GM18858 (cell line): ENCODE data around the gene ADAMTS12.

Experiments
- ATAC-seq: cut with Tn5 transposase; IDR thresholded peaks from one replicate; pipeline ENCODE4 v1.9.1; 2021; ENCODE audit not compliant: unreplicated experiment

The ADAMTS12 gene

DNA sequence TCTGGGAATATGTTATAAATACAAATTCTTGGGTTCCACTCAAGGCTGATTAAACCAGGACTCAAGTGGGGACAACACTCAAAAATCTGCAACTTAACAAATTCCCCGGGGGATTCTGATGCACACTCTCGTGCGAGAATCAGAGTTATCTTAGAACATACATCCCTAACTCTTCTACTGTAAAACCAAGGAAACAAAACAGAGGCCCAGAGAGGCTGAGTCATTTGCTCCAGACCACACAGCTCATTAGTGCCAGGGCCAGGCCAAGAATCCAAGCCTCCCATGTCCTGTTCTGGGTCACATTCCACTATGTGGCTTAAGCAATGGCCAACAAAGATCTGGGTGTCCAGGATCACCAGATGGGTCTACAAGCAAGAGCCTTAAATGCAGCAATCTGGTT, 166.0 kb downstream of the ADAMTS12 start:
- no peak for ATAC-seq

- no peak for ATAC-seq
Observed at GRCh38 chr5:33721491-33722200, 170.1 kb downstream of the ADAMTS12 start.

DNA sequence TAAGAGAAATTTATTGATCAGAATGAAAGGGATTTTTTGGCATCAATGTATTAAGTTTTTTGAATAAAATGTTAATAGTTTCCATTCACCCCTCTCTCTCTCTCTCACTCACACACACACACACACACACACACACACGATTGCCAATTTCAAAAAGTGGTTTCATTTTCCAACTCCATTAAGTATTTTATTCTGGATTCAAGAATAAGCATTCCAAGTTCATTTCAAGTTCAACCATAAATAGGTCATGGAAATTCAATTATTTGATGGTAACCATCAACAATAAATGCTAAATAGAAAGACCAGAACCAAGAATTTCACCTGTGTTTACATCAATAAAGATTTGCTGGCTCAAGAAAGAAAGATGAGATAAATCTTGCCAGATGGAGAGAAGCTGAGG, 171.6 kb downstream of the ADAMTS12 start:
- ATAC-seq, result no peak

GRCh38 chr5:33719769-33720168, 172.0 kb downstream of the ADAMTS12 start:
- ATAC-seq, result no peak

DNA sequence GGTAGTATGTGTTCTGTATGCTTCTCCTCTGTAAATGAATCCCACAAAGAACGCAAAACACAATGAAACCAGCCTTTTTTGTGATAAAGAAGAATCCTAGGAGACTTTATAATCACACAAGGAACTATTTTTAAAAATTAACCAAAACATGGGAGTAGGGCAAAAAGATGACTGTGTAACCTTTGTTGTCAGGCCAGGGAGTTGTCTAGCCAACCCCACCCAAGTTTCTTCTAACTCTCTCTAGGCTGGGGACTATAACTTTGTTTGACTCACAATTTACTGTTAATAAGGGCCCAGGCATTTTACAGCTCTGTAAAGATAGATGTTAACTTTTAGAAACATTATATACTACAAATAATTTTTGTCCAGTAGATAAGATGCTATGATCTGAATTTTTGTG, 176.1 kb downstream of the ADAMTS12 start:
- ATAC-seq, result no peak

DNA sequence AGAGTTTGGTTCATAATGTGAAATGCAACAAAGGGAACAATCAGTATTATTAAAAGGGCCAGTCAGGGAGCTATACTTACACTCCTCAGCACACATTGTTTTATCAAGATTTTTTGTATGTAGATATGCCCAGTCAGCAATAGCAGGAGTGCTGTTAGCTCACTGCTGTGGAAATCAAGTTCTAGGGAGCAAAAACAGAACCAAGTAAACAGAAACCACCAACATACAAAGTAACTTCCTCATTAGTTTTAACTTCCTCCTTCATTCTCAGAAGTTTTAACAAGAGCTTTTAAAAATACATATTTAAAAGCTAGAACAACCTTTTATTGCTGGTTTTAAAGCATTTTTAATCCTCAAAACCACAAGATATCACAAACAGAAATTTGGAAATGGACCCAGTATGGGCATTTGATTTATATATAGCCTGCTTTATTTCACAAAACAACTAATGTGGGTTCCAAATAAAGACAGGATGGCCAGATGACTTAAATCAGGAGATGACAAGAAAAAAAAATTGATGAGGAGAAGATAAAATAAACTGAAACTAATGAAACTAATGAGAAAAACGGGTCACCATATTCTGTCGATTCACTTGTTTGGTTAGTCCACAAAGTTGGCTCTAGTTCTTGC, 178.5 kb downstream of the ADAMTS12 start:
- ATAC-seq, result no peak

- no peak for ATAC-seq
Observed at GRCh38 chr5:33712664-33713063, 179.1 kb downstream of the ADAMTS12 start.

- no peak for ATAC-seq
Observed at GRCh38 chr5:33711094-33711679, 180.6 kb downstream of the ADAMTS12 start.

DNA sequence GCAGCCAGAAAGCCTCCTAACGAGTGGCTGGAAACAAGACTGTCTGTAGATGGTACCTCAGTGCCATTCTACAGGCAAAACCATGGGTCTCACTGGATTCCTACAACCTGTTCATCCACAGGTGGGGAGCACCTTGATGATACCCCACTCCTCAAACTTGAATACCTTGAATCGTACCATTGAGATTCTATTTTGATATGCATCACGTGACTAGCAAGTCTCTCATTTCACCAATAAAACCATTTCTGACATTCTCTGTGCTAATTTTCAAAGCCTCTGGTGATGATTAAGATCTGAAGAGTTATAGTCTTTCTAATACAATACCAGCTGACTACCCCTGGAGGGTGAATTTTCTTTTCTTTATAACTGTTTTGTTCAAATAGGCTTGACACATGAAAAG, 188.9 kb downstream of the ADAMTS12 start:
- no peak for ATAC-seq

GRCh38 chr5:33701951-33702350, 189.8 kb downstream of the ADAMTS12 start:
- no peak for ATAC-seq

DNA sequence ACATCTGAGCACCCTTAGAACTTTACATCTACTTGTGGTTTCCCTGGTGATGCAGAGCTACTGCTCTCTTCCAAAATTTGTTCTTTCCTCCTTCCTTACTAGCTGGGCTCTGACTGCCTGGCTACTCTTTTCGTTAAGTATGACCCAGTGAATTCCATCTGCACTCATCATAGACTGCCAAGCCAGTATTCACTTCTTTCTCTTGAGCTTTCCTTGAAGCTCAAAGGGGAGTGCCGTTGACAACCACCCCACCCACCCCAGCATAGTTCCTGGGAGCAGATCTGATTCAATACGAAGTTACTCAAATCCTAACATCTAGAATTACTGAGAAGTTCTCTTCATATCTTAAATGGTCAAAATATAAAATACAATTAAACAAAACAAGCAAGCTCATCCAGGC, 190.5 kb downstream of the ADAMTS12 start:
- no peak for ATAC-seq

- no peak for ATAC-seq
Observed at GRCh38 chr5:33696411-33696810, 195.4 kb downstream of the ADAMTS12 start.

- ATAC-seq, result no peak
Observed at GRCh38 chr5:33692980-33693379, 198.8 kb downstream of the ADAMTS12 start.

DNA sequence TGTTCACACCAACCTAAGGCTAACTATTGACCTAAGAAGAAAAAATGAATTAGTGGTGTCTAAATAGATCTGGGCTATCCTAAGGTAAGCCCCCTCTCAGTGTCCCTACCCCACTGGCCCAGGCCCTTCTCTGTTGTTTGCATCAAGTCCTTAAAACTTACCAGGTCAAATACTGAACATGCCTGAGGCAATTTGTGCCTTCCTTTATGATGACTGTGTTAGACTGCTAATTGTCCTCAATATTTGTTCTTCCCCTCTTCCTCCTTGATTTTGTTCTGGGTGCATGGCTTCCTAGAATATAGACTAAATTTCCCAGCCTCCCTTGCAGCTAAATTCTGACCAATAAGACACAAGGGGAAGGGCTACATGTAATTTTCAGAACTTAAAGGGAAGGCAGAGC, 199.9 kb downstream of the ADAMTS12 start:
- no peak for ATAC-seq

DNA sequence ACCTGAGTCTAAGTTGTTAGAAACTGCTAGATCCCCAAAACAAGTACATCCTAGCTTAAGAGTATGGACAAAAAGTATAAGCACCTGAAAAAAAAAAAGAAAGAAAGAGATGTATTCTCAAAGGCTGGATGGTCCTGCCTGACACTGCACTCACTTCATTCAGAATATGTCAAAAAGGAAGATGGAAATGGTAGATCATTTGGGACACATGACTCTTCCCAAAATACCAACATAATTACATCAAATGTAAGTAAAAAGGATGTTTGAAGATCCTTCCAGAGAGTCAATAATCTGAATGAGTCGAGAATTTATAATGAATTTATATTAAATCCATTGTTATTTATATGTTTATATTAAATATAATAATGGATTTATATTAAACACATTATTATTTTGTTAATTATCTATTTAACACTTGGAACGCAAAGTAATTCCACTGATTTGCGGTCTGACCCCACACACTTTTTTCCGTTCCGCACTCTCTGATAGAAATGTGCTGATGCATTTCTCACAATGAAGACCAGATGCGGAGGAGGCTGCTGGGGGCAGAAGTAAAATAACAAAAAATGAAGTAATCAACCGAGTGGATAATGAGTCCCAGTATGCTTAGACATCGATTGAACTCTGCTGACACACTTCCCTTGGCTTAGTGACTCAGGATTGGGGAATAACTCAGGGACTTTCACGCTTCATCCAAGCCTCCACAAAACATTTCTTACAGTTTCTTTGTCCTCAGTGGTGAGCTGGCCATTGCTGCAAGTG, 201.2 kb downstream of the ADAMTS12 start:
- ATAC-seq, result no peak

- ATAC-seq, result no peak
Observed at GRCh38 chr5:33688526-33688925, 203.3 kb downstream of the ADAMTS12 start.

- no peak for ATAC-seq
Observed at GRCh38 chr5:33688066-33688465, 203.7 kb downstream of the ADAMTS12 start.

DNA sequence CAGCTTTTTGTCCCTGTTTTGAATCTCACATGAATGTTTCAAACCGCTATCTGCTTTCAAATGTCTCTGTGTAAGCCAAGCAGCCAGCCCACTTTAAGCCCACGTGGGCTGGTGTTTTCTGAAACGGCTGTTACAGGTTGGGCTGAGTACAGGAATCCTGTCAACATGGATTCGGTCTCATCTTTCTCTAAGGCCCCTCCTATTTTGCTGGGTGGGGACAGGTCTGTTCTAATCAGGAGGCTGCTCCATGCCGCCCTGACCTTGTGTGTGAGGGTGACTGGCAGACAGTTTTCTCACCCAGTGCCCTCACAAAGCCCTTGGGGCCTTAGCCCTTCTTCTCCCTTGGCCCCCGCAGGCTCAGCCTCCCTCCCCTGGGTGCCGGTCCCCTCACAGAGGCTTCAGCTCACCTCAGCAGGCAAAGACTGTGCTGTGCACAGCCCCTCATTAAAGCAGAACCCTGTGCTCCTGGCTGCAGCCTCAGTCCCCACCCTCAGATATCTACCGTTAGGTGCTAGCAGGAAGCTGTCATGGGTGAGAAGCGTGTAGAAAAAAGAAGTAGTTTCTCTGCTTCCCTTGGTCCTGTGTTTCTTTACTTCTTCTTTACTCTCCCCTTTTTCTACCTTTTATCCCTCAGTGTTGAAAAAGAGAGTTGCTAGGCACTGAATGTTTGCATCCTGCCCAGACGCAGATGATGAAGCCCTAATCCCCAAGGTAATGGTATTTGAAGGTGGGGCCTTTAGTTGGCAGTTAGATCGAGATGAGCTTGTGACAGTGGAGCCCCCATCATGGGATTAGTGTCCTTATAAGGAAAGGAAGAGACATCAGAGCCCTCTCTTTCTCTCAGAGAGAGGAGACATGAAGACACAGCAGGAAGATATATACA, 205.7 kb downstream of the ADAMTS12 start:
- ATAC-seq, result no peak

GRCh38 chr5:33684496-33685159, 207.2 kb downstream of the ADAMTS12 start:
- ATAC-seq, result no peak

GRCh38 chr5:33679791-33680190, 212.0 kb downstream of the ADAMTS12 start:
- no peak for ATAC-seq
